HG03520 (cell line): Measurements from ENCODE around the gene ATOH8.

Experiments
- ATAC-seq: cut with Tn5 transposase; IDR thresholded peaks from one replicate; pipeline ENCODE4 v1.9.1; 2021; ENCODE audit warnings: mild to moderate bottlenecking, moderate library complexity; ENCODE audit not compliant: unreplicated experiment

The ATOH8 gene

GRCh38 chr2:85735691-85736090 lies 18.1 kb upstream of the ATOH8 start:
- no peak for ATAC-seq

DNA sequence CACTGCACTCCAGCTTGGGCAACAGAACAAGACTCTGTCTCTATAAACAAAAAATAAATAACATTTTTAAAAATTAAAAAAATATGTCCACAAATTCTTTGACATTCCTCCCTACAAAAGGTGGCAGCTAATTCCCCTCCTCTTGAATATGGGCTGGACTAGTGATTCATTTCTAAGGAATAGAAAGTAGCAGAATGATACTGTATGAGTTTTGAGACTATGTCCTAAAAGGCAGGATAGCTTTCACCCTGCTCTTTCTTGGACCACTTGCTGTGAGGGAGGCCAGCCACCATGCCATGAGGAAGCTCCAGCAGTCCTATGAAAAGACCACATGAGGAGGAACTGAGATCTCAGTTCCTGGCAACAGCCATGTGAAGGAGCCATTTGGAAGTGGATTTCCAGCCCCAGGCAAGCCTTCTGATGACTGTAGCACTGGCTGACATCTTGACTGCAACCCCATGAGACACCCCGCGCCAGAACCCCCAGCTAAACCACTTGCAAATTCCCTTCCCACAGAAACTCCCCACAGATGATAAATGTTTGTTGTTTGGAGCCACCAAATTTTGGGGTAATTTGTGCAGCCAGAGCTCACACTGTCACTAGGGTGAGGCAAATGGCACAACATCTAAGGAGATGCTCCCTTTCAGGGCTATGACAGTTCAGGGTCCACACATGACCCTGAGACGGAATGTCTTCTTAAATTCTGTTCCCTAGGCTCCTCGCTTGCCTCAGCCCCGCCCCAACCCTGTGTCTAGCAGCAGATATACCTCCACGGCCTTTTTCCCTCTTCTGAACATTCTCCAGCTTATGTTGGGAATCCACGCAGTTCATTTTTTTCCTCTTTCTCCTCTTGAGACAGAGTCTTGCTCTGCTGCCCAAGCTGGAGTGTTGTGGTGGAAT lies 17.1 kb upstream of the ATOH8 start:
- no peak for ATAC-seq

DNA sequence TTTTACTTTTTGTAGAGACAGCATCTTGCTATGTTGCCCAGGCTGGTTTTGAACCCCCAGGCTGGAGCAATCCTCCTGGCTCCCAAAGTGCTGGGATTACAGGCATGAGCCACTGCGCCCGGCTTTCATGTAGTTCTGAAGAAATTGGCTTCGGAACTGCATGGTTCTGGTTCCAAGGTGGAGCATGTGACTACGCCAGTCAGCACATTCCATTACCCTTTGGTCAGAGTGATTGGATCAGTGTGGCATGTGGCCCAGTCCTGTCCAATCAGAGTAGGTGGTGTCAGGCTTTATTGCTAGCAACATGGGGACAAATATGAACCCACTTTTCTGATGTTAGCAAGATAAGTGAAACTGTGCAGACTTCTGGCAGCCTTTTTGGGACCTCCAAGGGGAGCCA lies 16.3 kb upstream of the ATOH8 start:
- ATAC-seq: no peak

DNA sequence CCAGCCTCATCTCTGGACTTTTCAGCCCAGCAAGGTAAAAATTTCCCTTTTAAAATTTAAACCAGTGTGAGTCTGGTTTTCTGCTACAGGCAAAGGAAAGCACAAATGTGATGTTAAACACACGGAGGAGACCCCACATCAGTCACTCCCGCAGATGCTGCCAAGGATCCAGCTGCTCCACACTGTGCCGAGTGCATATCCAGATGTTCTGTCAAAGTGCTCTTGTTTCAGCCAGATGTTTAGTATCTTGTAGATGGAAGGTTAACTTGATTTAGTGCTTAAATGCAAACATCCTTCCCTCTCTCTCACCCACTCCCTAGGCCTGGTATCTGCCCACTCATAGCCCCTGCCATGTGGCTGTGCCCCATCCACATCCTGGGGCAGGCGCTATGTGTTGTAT lies 15.8 kb upstream of the ATOH8 start:
- no peak for ATAC-seq

DNA sequence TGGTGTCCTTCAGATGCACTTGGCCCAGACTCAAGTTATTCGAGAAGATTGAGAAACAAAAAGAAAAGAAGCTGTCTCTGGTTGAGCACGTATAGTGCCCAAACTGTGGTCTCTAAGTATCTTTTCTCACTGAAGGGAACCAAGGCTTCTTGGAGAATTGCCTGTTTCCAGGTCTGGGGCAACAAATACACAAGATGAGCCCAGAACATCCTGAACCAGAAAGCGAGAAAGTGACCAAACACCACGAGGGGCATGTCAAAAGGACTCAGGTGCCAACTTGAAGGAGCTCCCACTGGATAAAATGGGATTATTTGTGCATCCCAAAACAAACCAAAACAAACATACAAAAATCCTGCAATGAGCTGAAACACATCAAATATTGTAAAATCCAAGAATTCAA lies 13.6 kb upstream of the ATOH8 start:
- no peak for ATAC-seq

DNA sequence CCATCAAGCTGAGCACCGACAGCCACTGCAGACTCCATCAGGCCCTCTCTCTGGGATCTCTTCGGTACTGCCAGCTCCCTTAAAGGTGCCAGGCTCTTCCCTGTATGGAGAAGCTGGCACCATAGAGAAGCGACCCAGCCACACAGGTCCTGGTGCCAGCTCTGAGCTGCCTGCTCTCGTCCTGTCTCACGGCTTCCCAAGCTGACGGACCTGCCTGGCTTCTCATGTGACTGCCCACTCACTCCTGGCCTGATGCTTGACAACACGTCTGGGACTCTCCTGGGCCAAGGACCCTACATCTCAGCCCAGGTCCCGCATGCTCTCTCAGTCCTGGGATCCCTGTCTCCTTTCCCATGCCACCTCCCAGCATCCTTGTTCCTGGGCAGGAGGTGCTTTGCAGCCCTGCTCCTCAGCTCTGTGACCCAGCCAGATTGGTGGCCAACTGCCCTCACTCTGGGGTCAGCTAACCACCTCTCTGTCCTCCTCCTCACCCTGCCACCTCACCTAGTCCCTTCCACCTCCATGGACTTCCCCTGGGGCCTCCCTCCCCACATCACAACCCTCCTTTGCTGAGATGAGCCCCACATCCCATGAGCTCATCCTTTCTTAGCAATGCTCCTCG lies 12.5 kb upstream of the ATOH8 start:
- ATAC-seq: no peak

GRCh38 chr2:85741833-85742455 lies 11.8 kb upstream of the ATOH8 start:
- ATAC-seq: no peak

- no peak for ATAC-seq
These were observed 10.3 kb upstream of the ATOH8 start for GRCh38 chr2:85743304-85743978.

- ATAC-seq: no peak
These were observed 9.7 kb upstream of the ATOH8 start for GRCh38 chr2:85744055-85744454.

DNA sequence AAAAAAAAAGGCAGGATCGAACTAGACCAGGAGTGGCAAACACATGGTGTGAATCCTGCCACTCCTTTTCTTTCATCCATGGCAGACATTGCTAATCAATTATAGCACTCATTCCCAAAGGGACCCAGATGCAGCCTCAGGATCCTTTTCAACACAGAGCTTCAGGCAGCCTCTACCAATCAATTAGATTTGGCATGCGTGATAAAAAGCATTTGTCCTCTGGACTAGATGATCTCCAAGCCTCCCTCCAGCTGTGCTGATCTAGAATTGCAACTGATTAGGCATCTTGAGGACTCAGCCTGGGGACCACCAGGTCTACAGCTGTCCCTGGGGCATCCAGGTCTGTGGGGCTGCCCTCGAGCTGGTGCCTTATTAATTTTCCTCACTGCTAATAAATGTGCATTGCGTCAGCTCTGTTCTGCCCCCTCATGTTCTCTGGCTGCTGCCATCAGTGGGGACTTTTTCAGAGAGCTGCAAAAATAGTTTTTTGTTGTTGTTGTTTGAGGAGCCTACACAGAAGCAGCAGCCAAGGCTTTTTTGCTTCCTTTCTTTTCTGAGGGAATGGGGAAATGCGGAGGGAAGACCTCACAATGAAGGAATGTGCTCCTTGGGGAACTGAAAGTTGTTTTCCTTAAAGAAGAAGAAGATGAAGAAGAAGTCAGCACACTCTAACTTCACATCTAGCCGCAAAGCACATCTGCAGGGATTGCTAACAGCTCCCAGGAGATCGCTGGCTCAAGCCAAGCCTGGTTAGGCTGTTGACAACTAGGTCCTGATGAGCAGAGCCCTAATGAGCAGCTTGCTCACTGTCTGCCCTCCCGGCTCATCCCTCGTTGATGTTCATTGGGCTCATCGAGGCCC lies 8.8 kb upstream of the ATOH8 start:
- ATAC-seq: no peak

- no peak for ATAC-seq
These were observed 8.2 kb upstream of the ATOH8 start for GRCh38 chr2:85745619-85746018.

DNA sequence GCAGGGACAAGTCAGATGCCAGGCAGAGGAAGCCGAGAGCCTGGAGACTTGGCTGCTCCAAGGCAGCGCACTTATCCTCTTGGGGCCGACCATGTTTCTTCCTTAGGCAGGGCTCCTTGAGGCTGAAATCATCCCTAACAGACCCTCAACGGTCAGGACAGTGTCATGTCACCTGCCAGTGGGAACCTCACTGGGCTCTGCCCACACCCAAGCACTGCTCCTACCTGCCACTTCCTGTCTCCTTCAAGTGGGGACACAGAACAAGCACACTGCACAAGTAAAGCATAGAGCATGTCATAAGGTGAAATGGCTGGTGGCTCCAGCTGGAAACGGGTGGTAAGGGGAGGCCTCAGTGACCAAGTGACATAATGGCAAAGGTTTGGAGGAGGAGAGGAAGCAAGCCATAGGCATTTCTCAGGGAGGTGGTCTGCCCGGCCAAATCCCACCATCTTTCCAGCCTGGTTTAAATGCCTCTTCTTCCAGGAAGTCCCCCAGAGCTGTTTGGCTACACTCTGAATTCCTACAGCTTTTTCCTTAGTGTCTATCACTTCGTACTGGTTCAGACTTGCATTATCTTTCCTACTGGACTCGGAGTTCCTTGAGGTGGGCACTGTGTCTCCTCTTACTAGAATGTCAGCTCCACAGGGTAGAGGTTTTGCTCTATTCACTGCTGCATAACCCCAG lies 7.3 kb upstream of the ATOH8 start:
- no peak for ATAC-seq

DNA sequence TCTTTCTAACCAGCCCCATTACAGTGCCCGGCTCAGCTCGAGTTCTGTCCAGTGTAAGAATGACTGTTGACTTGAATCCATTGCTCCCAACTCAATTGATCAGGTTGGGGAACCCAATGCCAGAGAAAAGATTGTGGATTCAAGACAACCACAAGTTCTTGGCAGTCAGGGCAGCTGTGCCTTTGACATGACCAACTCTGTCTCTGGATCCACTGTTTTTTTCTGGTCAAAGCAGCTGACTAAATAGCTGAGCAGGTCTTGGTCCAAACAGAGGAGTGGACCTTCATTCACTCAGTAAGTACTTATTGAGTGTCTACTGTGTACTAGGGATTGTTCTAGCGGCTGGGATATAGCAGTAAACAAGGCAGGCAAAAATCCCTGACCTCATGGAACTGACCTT lies 6.3 kb upstream of the ATOH8 start:
- ATAC-seq: no peak

DNA sequence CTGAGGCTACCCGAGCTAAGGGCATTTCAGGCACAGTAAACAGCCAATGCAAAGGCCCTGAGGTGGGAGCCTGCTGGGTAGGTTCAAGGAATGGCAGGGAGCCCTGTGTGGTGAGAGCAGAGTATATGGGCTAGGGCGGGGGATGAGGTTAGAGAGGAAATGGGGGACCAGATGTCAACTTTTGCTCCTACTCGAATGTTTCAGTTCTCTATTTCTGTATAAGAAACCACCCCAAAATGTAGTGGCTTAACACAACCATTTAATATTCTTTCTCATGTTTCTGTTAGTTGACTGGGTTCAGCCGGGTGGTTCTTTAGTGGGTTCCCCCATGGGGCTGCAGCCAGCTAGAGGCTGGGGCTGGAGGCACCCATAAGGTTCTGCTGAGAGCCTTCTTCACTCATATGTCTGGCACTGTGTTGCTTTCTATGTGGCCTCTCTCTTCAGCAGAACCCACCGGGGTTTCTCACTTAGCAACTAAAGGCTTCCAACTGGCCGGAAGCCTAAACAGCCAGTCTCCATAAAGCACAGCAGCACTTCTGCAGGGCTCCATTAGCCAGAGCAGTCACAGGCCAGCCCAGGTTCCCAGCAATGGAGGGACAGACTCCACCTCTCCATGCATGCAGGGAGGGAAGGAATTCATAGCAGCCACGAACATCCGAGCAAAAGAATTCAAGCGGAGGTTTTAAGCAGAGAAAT lies 5.6 kb upstream of the ATOH8 start:
- ATAC-seq: peak; percentile 73

- ATAC-seq: no peak
These were observed 4.6 kb upstream of the ATOH8 start for GRCh38 chr2:85748985-85749875.

DNA sequence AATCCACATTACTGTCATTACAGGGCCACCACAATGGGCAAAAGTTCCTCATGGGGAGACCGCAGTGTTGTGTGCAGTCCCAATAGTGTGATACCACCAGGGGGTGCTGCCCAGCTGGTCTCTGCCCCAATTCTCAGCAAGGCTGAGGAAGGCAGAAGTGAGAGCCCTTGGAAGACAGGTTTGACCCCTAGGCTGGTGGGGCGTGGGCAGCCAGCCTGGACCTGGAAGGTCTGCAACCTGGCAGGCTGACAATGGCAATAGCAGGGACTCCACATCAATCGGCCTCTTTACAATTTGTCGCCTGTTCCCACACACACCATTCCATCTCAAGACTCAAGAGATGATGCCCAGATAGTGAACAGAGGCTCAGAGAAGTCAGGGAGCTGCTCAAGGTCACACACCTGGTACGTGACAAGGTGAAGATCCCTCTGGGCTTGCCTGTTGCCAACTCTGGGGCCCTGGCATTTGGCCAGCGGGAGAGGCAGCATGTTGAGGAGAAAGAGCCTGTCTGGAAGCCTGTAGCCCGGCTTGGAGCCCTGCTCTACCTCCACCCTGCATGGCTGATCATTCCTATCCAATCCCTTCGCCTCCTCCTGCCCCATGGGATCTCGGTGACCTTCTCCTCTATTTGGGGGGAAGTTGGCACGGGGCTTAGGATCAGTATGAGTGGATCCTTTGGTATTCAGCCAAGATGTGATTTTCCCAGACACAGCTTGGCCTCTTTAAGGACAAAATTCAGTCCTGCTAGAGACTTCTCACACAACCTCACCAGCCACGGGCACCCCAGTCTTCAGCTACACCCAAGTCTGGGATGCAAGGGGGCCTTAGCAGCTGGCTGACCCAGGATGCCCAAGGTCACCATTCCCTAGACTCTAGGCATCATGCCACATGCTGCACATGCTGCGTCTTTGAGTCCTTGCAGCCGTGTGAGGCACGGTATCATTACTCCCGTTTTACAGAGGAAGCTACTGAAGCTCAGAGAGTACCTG lies 2.9 kb upstream of the ATOH8 start:
- no peak for ATAC-seq

- no peak for ATAC-seq
These were observed 2.2 kb upstream of the ATOH8 start for GRCh38 chr2:85751627-85752026.
